Spinal cord (tissue), 10 donors: ENCODE data around the gene DNAJC10. TPM values are rescaled to one million over a fixed set of nuclear protein-coding genes. Genes with fewer than 3 reads are reported as not detected.
"Not testable (repeated sequence)": the region's sequence is repeated elsewhere in the genome, so short reads cannot be mapped to it uniquely, and the experiment has no call there.

Experiments
- DNase-seq, 6 donors: peaks; one replicate each; pipeline versions ENCODE4 v3.0.0 to v3.0.0-alpha.2; 2013 to 2015; ENCODE audit warnings: low spot score in 6 of 6, low read depth in 4 of 6
- H3K27ac ChIP-seq: one replicate; pipeline ENCODE4 v1.5.1; 2013; ENCODE audit warnings: low read depth, low read length, control low read depth
- H3K27me3 ChIP-seq: one replicate; pipeline ENCODE4 v1.6.1; 2013; ENCODE audit warnings: low read length; ENCODE audit not compliant: control insufficient read depth, insufficient read depth
- H3K36me3 ChIP-seq: one replicate; pipeline ENCODE4 v1.6.1; 2013; ENCODE audit warnings: low read length; ENCODE audit not compliant: control insufficient read depth, insufficient read depth
- H3K4me1 ChIP-seq: one replicate; pipeline ENCODE4 v1.6.1; 2013; ENCODE audit warnings: low read length; ENCODE audit not compliant: control insufficient read depth, insufficient read depth
- H3K4me3 ChIP-seq: one replicate; pipeline ENCODE4 v1.5.1; 2013; ENCODE audit warnings: low read depth, low read length, control low read depth
- H3K9me3 ChIP-seq: one replicate; pipeline ENCODE4 v1.6.1; 2013; ENCODE audit warnings: low read length; ENCODE audit not compliant: control insufficient read depth, insufficient read depth
- WGBS: methylation state at CpG from one replicate; pipeline ENCODE4 v1.1.5; 2013; ENCODE audit warnings: missing lambda C conversion rate; ENCODE audit not compliant: insufficient coverage; 5-methylcytosine and 5-hydroxymethylcytosine counted together
- polyA plus RNA-seq, 2 donors: library from polyadenylated mRNA; unstranded; fragments of 120-200 nt; gene quantifications; one replicate each; pipeline ENCODE4 v1.2.1, GENCODE V29; 2013; ENCODE audit not compliant: insufficient read length in 2 of 2
- total RNA-seq, 2 donors: library from RNA; depleted of rRNA in 1 of 2; stranded (reverse); fragments of 120-200 nt in 1 of 2; fragments of >200 nt in 1 of 2; gene quantifications; one replicate each; pipeline versions ENCODE4 v1.2.3 to v1.2.4, GENCODE V29; 2013 to 2014
- donor health status: healthy.

The DNAJC10 gene
- total and polyA plus RNA-seq, 4 donors = 62.9 to 142 (median 85.6) TPM

GRCh38 chr2:182766626-182767025, 50.6 kb downstream of the DNAJC10 start:
- no CpG with 5 or more reads among the region's 6 CpGs for WGBS
- peaks cover 3% of the 10 kb centered on the region for H3K36me3 ChIP-seq
- no peak for DNase-seq

GRCh38 chr2:182767578-182767977, 51.5 kb downstream of the DNAJC10 start:
- H3K27ac ChIP-seq = no peak overlapping the region
- WGBS = 80% methylated on average over 1 of the region's 7 CpGs
- H3K27me3 ChIP-seq = no peaks in the 10 kb centered on the region
- H3K9me3 ChIP-seq = peaks cover 4% of the 10 kb centered on the region
- H3K4me1 ChIP-seq = no peaks in the 10 kb centered on the region
- peaks cover 3% of the 10 kb centered on the region for H3K36me3 ChIP-seq
- no peak overlapping the region for H3K4me3 ChIP-seq
- peak in 3 of 6 donors; percentile 1 to 47 (median 14) for DNase-seq

More at GRCh38 chr2:182766626-182767025, 50.6 kb downstream of the DNAJC10 start:
- Histone ChIP-seq H3K27me3 (no peaks in the 10 kb centered on the region), H3K9me3 (peaks cover 4% of the 10 kb centered on the region), H3K4me3 (no peak overlapping the region), H3K27ac (no peak overlapping the region), H3K4me1 (no peaks in the 10 kb centered on the region)

- not testable (repeated sequence) for H3K4me1 ChIP-seq, DNase-seq, H3K27ac ChIP-seq, H3K9me3 ChIP-seq, H3K36me3 ChIP-seq, H3K27me3 ChIP-seq, H3K4me3 ChIP-seq
- WGBS = 100% methylated on average over 1 of the region's 2 CpGs
These were observed 52.9 kb downstream of the DNAJC10 start for GRCh38 chr2:182768950-182769349.

- H3K4me3 ChIP-seq = no peak overlapping the region
- DNase-seq = no peak
- WGBS = no CpG with 5 or more reads among the region's 1 CpG
- H3K27me3 ChIP-seq = no peaks in the 10 kb centered on the region
- no peaks in the 10 kb centered on the region for H3K4me1 ChIP-seq
- H3K27ac ChIP-seq = no peak overlapping the region
- no peaks in the 10 kb centered on the region for H3K36me3 ChIP-seq
- no peaks in the 10 kb centered on the region for H3K9me3 ChIP-seq
These were observed 63.3 kb downstream of the DNAJC10 start for GRCh38 chr2:182779323-182779722.

- H3K9me3 ChIP-seq, H3K36me3 ChIP-seq, DNase-seq, H3K27ac ChIP-seq, H3K4me3 ChIP-seq, H3K27me3 ChIP-seq, H3K4me1 ChIP-seq: not testable (repeated sequence)
- 100% methylated on average over 2 of the region's 8 CpGs for WGBS
These were observed 65.0 kb downstream of the DNAJC10 start for GRCh38 chr2:182781099-182781498.

- not testable (repeated sequence) for H3K4me1 ChIP-seq, H3K36me3 ChIP-seq, H3K27ac ChIP-seq, H3K27me3 ChIP-seq, DNase-seq, H3K4me3 ChIP-seq, H3K9me3 ChIP-seq
- WGBS = 83% methylated on average over 1 of the region's 3 CpGs
These were observed 66.6 kb downstream of the DNAJC10 start for GRCh38 chr2:182782686-182783085.

- WGBS = no CpG with 5 or more reads among the region's 4 CpGs
- no peak overlapping the region for H3K4me3 ChIP-seq
- H3K27ac ChIP-seq = no peak overlapping the region
- H3K36me3 ChIP-seq = no peaks in the 10 kb centered on the region
- H3K4me1 ChIP-seq = no peaks in the 10 kb centered on the region
- no peaks in the 10 kb centered on the region for H3K9me3 ChIP-seq
- no peaks in the 10 kb centered on the region for H3K27me3 ChIP-seq
- no peak for DNase-seq
These were observed 68.1 kb downstream of the DNAJC10 start for GRCh38 chr2:182784058-182784706.

GRCh38 chr2:182784777-182785176, 68.7 kb downstream of the DNAJC10 start:
- Histone ChIP-seq H3K27ac (no peak overlapping the region), H3K36me3 (no peaks in the 10 kb centered on the region), H3K9me3 (no peaks in the 10 kb centered on the region), H3K4me1 (no peaks in the 10 kb centered on the region), H3K27me3 (no peaks in the 10 kb centered on the region), H3K4me3 (no peak overlapping the region)
- peak; percentile 31 to 91 (median 52) for DNase-seq
- WGBS = no CpG with 5 or more reads among the region's 1 CpG

- Histone ChIP-seq H3K27me3 (peaks cover 5% of the 10 kb centered on the region), H3K4me1 (no peaks in the 10 kb centered on the region), H3K36me3 (no peaks in the 10 kb centered on the region), H3K9me3 (no peaks in the 10 kb centered on the region), H3K27ac (no peak overlapping the region), H3K4me3 (no peak overlapping the region)
- no peak for DNase-seq
- WGBS = no CpG with 5 or more reads among the region's 2 CpGs
These were observed 76.4 kb downstream of the DNAJC10 start for GRCh38 chr2:182792441-182792840.

GRCh38 chr2:182798736-182799135, 82.7 kb downstream of the DNAJC10 start:
- Histone ChIP-seq H3K27ac (no peak overlapping the region), H3K4me1 (no peaks in the 10 kb centered on the region), H3K4me3 (no peak overlapping the region), H3K27me3 (peaks cover 9% of the 10 kb centered on the region), H3K9me3 (no peaks in the 10 kb centered on the region), H3K36me3 (no peaks in the 10 kb centered on the region)
- no peak for DNase-seq
- WGBS = no CpG with 5 or more reads among the region's 2 CpGs
